Measurements from ENCODE around the gene SPIN2A.
"Not testable (repeated sequence)": the region's sequence is repeated elsewhere in the genome, so short reads cannot be mapped to it uniquely, and the experiment has no call there.

The SPIN2A gene

GRCh38 chrX:57137073-57137472, at the start of gene SPIN2A:
SPIN2A (minus strand) TSS chrX:57137397; CDS start chrX:57136597, 800 bp downstream.
- FAIRE-seq: not testable (repeated sequence)

GRCh38 chrX:57178605-57179004, 41.4 kb upstream of the SPIN2A start:
- FAIRE-seq: no peak

DNA sequence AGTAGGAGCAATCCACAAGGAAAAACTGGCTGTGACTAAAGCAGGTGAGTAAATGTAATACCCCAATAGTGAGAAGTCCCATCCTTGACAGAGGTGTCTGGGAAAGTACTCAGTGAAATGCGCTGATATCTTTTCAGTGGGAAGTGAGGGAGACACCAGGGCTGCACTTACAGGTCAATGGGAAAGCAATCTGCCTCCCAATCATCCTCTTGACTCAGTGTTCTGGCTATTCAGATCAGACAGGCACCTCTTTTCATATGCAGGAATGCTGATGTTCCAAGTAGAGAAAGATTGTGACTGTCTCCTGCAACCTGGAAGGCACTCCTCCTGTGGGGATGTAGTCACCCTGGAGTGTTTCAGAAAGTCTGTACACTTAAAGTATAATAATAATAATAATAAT, 39.9 kb upstream of the SPIN2A start:
- no peak for FAIRE-seq

GRCh38 chrX:57172544-57172943, 35.3 kb upstream of the SPIN2A start:
- no peak for FAIRE-seq

- FAIRE-seq: no peak
Observed at GRCh38 chrX:57156397-57157049, 19.3 kb upstream of the SPIN2A start.

GRCh38 chrX:57155171-57155570, 18.0 kb upstream of the SPIN2A start:
- no peak for FAIRE-seq

DNA sequence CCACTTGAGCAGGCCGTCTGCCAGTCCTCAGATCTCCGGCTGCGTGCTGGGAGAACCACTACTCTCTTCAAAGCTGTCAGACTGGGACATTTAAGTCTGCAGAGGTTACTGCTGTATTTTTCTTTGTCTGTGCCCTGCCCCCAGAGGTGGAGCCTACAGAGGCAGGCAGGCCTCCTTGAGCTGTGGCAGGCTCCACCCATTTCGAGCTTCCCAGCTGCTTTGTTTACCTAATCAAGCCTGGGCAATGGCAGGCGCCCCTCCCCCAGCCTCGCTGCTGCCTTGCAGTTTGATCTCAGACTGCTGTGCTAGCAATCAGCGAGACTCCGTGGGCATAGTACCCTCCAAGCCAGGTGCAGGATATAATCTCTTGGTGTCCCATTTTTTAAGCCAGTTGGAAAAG, 15.0 kb upstream of the SPIN2A start:
- not testable (repeated sequence) for FAIRE-seq

DNA sequence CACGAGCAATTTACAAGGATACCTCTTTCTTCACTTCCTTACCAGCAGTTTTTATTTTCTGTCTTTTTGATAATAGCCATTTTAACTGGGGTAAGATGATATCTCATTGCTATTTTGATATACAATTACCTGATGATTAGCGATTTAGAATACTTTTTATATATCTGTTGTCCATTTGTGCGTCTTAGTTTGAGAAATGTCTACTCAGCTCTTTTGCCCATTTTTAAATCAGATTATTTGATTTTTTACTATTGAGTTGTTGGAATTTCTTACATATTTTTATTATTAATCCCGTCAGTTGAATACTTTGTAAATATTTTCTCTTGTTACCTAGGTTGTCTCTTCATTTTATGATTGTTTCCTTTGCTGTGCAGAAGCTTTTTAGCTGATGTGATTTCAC, 1.5 kb upstream of the SPIN2A start:
- no peak for FAIRE-seq

- no peak for FAIRE-seq
Observed at GRCh38 chrX:57137501-57137900, 304 bp upstream of the SPIN2A start.

DNA sequence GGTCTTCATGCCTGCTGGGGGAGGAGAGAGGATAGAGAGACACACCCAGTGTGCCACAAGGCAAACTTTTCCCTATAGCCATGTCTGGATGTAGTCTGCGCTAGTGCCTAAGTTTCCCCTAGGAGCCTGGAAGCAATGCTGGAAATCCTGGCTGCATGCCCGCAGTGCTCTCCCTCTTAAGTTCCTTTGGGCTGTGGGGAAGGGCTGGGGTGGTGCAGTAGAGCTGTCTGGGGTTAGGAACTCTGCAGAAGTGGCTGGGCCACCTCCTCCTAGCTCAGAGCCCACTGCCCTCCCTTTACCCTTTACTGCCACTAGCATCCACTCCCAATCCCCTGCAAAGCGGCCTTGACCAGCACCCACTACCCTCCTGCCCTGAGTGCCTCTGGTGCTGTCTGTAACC, 608 bp downstream of the SPIN2A start:
- FAIRE-seq: not testable (repeated sequence)

DNA sequence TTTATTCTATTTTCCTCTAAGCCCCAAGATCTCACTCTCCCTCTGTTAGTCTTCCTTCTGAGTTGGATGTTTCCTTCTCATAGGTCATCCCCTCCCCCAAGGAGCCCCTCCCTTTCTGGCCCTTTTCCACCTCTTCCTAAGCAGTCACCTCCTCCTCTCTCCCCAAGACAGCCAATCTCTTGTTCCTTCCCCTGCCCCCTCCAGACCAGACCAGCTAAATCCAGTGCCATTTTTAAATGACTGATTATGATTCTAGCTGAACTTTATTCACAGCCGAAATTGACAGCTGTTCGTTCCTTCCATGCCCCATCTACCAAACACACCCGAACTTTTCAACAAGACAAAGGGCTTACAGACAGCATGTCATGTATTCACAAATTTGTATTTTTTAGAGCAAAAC, 1.9 kb downstream of the SPIN2A start:
- no peak for FAIRE-seq

GRCh38 chrX:57134702-57135101, 2.5 kb downstream of the SPIN2A start:
- no peak for FAIRE-seq

DNA sequence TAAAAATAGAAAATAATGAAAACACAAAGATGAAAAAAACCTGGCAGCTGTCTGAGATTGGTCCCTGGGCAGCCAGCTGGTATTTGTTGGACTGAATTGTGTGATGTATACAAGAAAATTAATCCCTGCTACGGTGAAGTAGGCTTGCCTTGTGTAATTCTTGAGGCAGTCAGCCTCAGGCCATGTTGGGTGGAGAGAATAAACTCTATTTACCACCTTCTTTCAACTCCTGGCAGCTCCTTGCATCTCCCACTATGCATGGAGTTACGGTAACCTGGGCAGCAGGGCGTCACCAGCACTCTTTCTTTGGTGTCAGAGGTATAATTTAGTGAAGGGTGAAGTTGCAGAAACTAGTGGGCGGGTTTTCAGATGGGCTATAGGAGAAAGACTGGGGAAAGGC, 3.5 kb downstream of the SPIN2A start:
- no peak for FAIRE-seq

GRCh38 chrX:57133284-57133683, 3.9 kb downstream of the SPIN2A start:
- not testable (repeated sequence) for FAIRE-seq

DNA sequence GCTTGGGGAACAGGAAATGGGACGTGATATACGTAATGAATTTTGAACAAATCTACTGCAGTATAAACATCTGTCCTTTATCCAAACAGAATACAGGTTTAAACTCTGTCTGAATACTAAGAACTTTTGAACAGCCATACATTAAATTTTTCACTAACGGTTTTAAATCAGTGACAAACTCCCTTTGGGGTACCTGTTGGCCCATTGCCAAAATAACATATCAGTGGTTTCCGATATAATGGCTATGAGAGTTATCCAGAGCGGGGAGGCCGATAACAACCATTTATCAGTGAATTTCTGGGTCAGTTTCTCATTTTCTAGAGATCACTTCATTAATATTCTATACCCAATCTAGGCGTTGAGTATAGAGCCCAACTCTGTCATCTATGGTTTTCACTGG, 5.2 kb downstream of the SPIN2A start:
- no peak for FAIRE-seq

GRCh38 chrX:57121816-57122215, 15.4 kb downstream of the SPIN2A start:
- FAIRE-seq: no peak

- FAIRE-seq: no peak
Observed at GRCh38 chrX:57121162-57121755, 15.9 kb downstream of the SPIN2A start, which contains the start of gene SPIN2B. SPIN2B (minus strand) TSS chrX:57121548.

DNA sequence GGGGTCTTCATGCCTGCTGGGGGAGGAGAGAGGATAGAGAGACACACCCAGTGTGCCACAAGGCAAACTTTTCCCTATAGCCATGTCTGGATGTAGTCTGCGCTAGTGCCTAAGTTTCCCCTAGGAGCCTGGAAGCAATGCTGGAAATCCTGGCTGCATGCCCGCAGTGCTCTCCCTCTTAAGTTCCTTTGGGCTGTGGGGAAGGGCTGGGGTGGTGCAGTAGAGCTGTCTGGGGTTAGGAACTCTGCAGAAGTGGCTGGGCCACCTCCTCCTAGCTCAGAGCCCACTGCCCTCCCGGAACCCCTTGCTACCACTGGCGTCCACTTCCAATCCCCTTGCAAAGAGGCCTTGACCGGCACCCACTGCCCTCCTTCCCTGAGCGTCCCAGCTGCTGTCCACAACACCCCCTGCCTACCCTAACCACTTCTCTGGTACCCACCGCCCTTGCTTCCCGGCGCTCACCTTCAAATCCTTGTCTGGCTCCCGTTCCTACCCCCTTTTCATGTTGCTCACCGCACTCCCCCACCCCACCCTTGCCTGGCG, 16.5 kb downstream of the SPIN2A start:
- FAIRE-seq: not testable (repeated sequence)

DNA sequence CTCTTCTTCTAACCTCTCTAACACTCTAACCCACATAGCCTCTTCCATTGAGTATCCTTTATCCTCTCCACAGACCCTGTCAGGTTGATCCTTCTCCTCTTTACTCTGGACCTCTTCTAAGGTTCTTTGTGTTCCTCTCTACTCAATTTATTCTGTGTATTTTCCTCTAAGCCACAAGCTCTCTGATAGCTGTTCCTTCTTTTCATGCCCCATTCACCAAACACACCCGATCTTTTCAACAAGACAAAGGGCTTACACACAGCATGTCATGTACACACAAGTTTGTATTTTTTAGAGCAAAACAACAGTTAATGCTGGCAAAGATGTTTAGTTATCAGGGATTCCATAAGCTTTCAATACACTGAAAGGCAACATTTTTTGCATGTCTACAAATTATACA, 17.8 kb downstream of the SPIN2A start:
- no peak for FAIRE-seq

- FAIRE-seq: not testable (repeated sequence)
Observed at GRCh38 chrX:57117566-57117965, 19.6 kb downstream of the SPIN2A start.

GRCh38 chrX:57104921-57105398, 32.2 kb downstream of the SPIN2A start:
- no peak for FAIRE-seq

GRCh38 chrX:57104406-57104805, 32.8 kb downstream of the SPIN2A start:
- FAIRE-seq: no peak

DNA sequence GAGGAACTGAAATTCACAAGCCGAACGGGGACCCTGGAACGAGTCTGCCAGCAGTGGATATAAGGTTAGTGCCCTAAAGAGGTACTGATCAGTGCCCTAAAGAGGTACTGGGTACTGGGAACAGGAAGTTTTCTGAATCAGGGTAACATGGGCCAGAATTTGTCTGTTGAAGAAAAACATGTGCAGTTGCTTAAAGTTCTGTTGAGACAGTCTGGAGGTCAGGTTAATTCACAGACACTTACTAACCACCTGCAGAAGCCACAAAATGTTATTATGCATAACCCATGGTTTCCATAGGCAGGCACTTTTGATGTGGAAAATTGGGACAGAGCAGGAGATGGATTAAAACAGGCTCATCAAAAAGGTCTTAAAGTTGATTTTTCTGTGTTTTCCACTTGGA, 33.7 kb downstream of the SPIN2A start:
- FAIRE-seq: no peak

- not testable (repeated sequence) for FAIRE-seq
Observed at GRCh38 chrX:57102918-57103317, 34.3 kb downstream of the SPIN2A start.
